ENCODE data around the gene CRKL.
"Not testable (repeated sequence)": the region's sequence is repeated elsewhere in the genome, so short reads cannot be mapped to it uniquely, and the experiment has no call there.

Gene CRKL

GRCh38 chr22:20939457-20940185 is 22.4 kb downstream of the CRKL start:
- Histone ChIP-seq H3K4me1 (ENCODE audit: control extremely low read depth in 1 of 4, control insufficient read depth in 4 of 4, insufficient read depth in 4 of 4, low read length in 3 of 4) (peaks cover 0 to 12% (median 6%) of the 10 kb centered on the region in 4 experiments), H3K36me3 (ENCODE audit: control insufficient read depth in 4 of 4, insufficient read depth in 4 of 4, low read length in 3 of 4) (peaks cover 11 to 40% (median 18%) of the 10 kb centered on the region in 4 experiments)
- H3K9me3 ChIP-seq (ENCODE audit: control extremely low read depth in 1 of 5, control insufficient read depth in 4 of 5, insufficient read depth in 2 of 5, low read depth in 1 of 5, low read length in 4 of 5); H3K27me3 ChIP-seq (replicated peaks in 2 of 5; ENCODE audit: control insufficient read depth in 4 of 5, insufficient read depth in 5 of 5, low read length in 4 of 5); H3K4me3 ChIP-seq (ENCODE audit: control insufficient read depth in 1 of 7, extremely low read depth in 1 of 7, insufficient read depth in 4 of 7, low read depth in 2 of 7, low read length in 6 of 7); POLR2A ChIA-PET; DNase-seq; H3K27ac ChIP-seq (ENCODE audit: insufficient read depth in 1 of 2, low read depth in 1 of 2, low read length in 2 of 2, poor library complexity in 1 of 2, severe bottlenecking in 2 of 2): not testable (repeated sequence)
- WGBS (ENCODE audit: insufficient coverage) = 98% methylated on average over 7 of the region's 14 CpGs
- CTCF ChIA-PET = interaction anchor here (0.6 to 2.8 kb wide), 2 partner anchors 13 to 54 kb away, joined by 3 to 9 read pairs; no protein-coding TSS in a partner anchor

GRCh38 chr22:20940186-20940651 is 23.0 kb downstream of the CRKL start:
- H3K4me1 ChIP-seq (ENCODE audit: control extremely low read depth in 1 of 4, control insufficient read depth in 4 of 4, insufficient read depth in 4 of 4, low read length in 3 of 4) = peaks cover 0 to 12% (median 6%) of the 10 kb centered on the region in 4 experiments
- CTCF ChIA-PET = interaction anchor here (0.6 to 2.8 kb wide), 2 partner anchors 14 to 54 kb away, joined by 3 to 9 read pairs; no protein-coding TSS in a partner anchor
- POLR2A ChIA-PET = no interaction called here
- no peaks in the 10 kb centered on the region for H3K27me3 ChIP-seq (replicated peaks in 2 of 5; ENCODE audit: control insufficient read depth in 4 of 5, insufficient read depth in 5 of 5, low read length in 4 of 5)
- H3K9me3 ChIP-seq (ENCODE audit: control extremely low read depth in 1 of 5, control insufficient read depth in 4 of 5, insufficient read depth in 2 of 5, low read depth in 1 of 5, low read length in 4 of 5) = no peaks in the 10 kb centered on the region
- H3K36me3 ChIP-seq (ENCODE audit: control insufficient read depth in 4 of 4, insufficient read depth in 4 of 4, low read length in 3 of 4) = peaks cover 11 to 34% (median 15%) of the 10 kb centered on the region in 4 experiments
- WGBS (ENCODE audit: insufficient coverage) = 88% methylated on average over 2 of the region's 3 CpGs
- H3K4me3 ChIP-seq (ENCODE audit: control insufficient read depth in 1 of 7, extremely low read depth in 1 of 7, insufficient read depth in 4 of 7, low read depth in 2 of 7, low read length in 6 of 7) = no peak overlapping the region
- no peak for DNase-seq
- H3K27ac ChIP-seq (ENCODE audit: insufficient read depth in 1 of 2, low read depth in 1 of 2, low read length in 2 of 2, poor library complexity in 1 of 2, severe bottlenecking in 2 of 2) = no peak overlapping the region

GRCh38 chr22:20940904-20941385 is 23.7 kb downstream of the CRKL start:
- ChIA-PET CTCF (interaction anchor here (1.1 to 2.8 kb wide), 2 partner anchors 13 to 15 kb away, joined by 3 to 9 read pairs; no protein-coding TSS in a partner anchor), POLR2A (no interaction called here)
- H3K27me3 ChIP-seq (replicated peaks in 2 of 5; ENCODE audit: control insufficient read depth in 4 of 5, insufficient read depth in 5 of 5, low read length in 4 of 5) = no peaks in the 10 kb centered on the region
- H3K27ac ChIP-seq (ENCODE audit: insufficient read depth in 1 of 2, low read depth in 1 of 2, low read length in 2 of 2, poor library complexity in 1 of 2, severe bottlenecking in 2 of 2) = no peak overlapping the region
- no peak overlapping the region for H3K4me3 ChIP-seq (ENCODE audit: control insufficient read depth in 1 of 7, extremely low read depth in 1 of 7, insufficient read depth in 4 of 7, low read depth in 2 of 7, low read length in 6 of 7)
- WGBS (ENCODE audit: insufficient coverage) = 93% methylated on average over 4 of the region's 4 CpGs
- H3K4me1 ChIP-seq (ENCODE audit: control extremely low read depth in 1 of 4, control insufficient read depth in 4 of 4, insufficient read depth in 4 of 4, low read length in 3 of 4) = peaks cover 0 to 10% (median 7%) of the 10 kb centered on the region in 4 experiments
- H3K36me3 ChIP-seq (ENCODE audit: control insufficient read depth in 4 of 4, insufficient read depth in 4 of 4, low read length in 3 of 4) = peaks cover 12 to 29% (median 14%) of the 10 kb centered on the region in 4 experiments
- no peak for DNase-seq
- H3K9me3 ChIP-seq (ENCODE audit: control extremely low read depth in 1 of 5, control insufficient read depth in 4 of 5, insufficient read depth in 2 of 5, low read depth in 1 of 5, low read length in 4 of 5) = no peaks in the 10 kb centered on the region

- 100% methylated on average over 7 of the region's 7 CpGs for WGBS (ENCODE audit: insufficient coverage)
- POLR2A ChIA-PET; H3K27ac ChIP-seq (ENCODE audit: insufficient read depth in 1 of 2, low read depth in 1 of 2, low read length in 2 of 2, poor library complexity in 1 of 2, severe bottlenecking in 2 of 2); DNase-seq; H3K4me3 ChIP-seq (ENCODE audit: control insufficient read depth in 1 of 7, extremely low read depth in 1 of 7, insufficient read depth in 4 of 7, low read depth in 2 of 7, low read length in 6 of 7); H3K4me1 ChIP-seq (ENCODE audit: control extremely low read depth in 1 of 4, control insufficient read depth in 4 of 4, insufficient read depth in 4 of 4, low read length in 3 of 4); H3K9me3 ChIP-seq (ENCODE audit: control extremely low read depth in 1 of 5, control insufficient read depth in 4 of 5, insufficient read depth in 2 of 5, low read depth in 1 of 5, low read length in 4 of 5); H3K27me3 ChIP-seq (replicated peaks in 2 of 5; ENCODE audit: control insufficient read depth in 4 of 5, insufficient read depth in 5 of 5, low read length in 4 of 5): not testable (repeated sequence)
- CTCF ChIA-PET = interaction anchor here (0.9 to 2.8 kb wide), 2 partner anchors 8 to 16 kb away, joined by 3 to 9 read pairs; no protein-coding TSS in a partner anchor
- H3K36me3 ChIP-seq (ENCODE audit: control insufficient read depth in 4 of 4, insufficient read depth in 4 of 4, low read length in 3 of 4) = peaks cover 5 to 29% (median 10%) of the 10 kb centered on the region in 4 experiments
These were observed 25.1 kb downstream of the CRKL start for GRCh38 chr22:20942203-20942902.

GRCh38 chr22:20943104-20943933 is 26.1 kb downstream of the CRKL start:
- no peak for DNase-seq
- POLR2A ChIA-PET = no interaction called here
- Histone ChIP-seq H3K4me1 (ENCODE audit: control extremely low read depth in 1 of 4, control insufficient read depth in 4 of 4, insufficient read depth in 4 of 4, low read length in 3 of 4) (peaks cover 0 to 2% (median 1%) of the 10 kb centered on the region in 4 experiments), H3K27me3 (replicated peaks in 2 of 5; ENCODE audit: control insufficient read depth in 4 of 5, insufficient read depth in 5 of 5, low read length in 4 of 5) (no peaks in the 10 kb centered on the region), H3K27ac (ENCODE audit: insufficient read depth in 1 of 2, low read depth in 1 of 2, low read length in 2 of 2, poor library complexity in 1 of 2, severe bottlenecking in 2 of 2) (no peak overlapping the region), H3K36me3 (ENCODE audit: control insufficient read depth in 4 of 4, insufficient read depth in 4 of 4, low read length in 3 of 4) (peaks cover 3 to 27% (median 9%) of the 10 kb centered on the region in 4 experiments), H3K9me3 (ENCODE audit: control extremely low read depth in 1 of 5, control insufficient read depth in 4 of 5, insufficient read depth in 2 of 5, low read depth in 1 of 5, low read length in 4 of 5) (no peaks in the 10 kb centered on the region), H3K4me3 (ENCODE audit: control insufficient read depth in 1 of 7, extremely low read depth in 1 of 7, insufficient read depth in 4 of 7, low read depth in 2 of 7, low read length in 6 of 7) (no peak overlapping the region)
- CTCF ChIA-PET = interaction anchor here (0.9 to 1.9 kb wide), 3 partner anchors 9 to 14 kb away, joined by 3 to 6 read pairs (median 3); no protein-coding TSS in a partner anchor
- 90% methylated on average over 2 of the region's 8 CpGs for WGBS (ENCODE audit: insufficient coverage)

- H3K9me3 ChIP-seq (ENCODE audit: control extremely low read depth in 1 of 5, control insufficient read depth in 4 of 5, insufficient read depth in 2 of 5, low read depth in 1 of 5, low read length in 4 of 5) = no peaks in the 10 kb centered on the region
- H3K27ac ChIP-seq (ENCODE audit: insufficient read depth in 1 of 2, low read depth in 1 of 2, low read length in 2 of 2, poor library complexity in 1 of 2, severe bottlenecking in 2 of 2) = no peak overlapping the region
- no CpG with 5 or more reads among the region's 1 CpG for WGBS (ENCODE audit: insufficient coverage)
- H3K36me3 ChIP-seq (ENCODE audit: control insufficient read depth in 4 of 4, insufficient read depth in 4 of 4, low read length in 3 of 4) = peaks cover 3 to 24% (median 6%) of the 10 kb centered on the region in 4 experiments
- H3K4me1 ChIP-seq (ENCODE audit: control extremely low read depth in 1 of 4, control insufficient read depth in 4 of 4, insufficient read depth in 4 of 4, low read length in 3 of 4) = peaks cover 0 to 2% (median 1%) of the 10 kb centered on the region in 4 experiments
- H3K27me3 ChIP-seq (replicated peaks in 2 of 5; ENCODE audit: control insufficient read depth in 4 of 5, insufficient read depth in 5 of 5, low read length in 4 of 5) = no peaks in the 10 kb centered on the region
- H3K4me3 ChIP-seq (ENCODE audit: control insufficient read depth in 1 of 7, extremely low read depth in 1 of 7, insufficient read depth in 4 of 7, low read depth in 2 of 7, low read length in 6 of 7) = no peak overlapping the region
- ChIA-PET POLR2A (no interaction called here), CTCF (interaction anchor here (1.1 to 1.9 kb wide), 3 partner anchors 9 to 13 kb away, joined by 3 to 6 read pairs (median 3); no protein-coding TSS in a partner anchor)
- no peak for DNase-seq
These were observed 26.8 kb downstream of the CRKL start for GRCh38 chr22:20944042-20944441.

Measured in common myeloid progenitor, CD34-positive (primary cell).